K562 treated with DMSO at 1 percent for 24 hours (cell line): ENCODE results near the gene ITGA6. TPM values are rescaled to one million over a fixed set of nuclear protein-coding genes. Genes with fewer than 3 reads are reported as not detected.

Experiments
- total RNA-seq: library from RNA; unstranded; fragments of 300-600 nt; gene quantifications from 2 replicates; pipeline ENCODE4 v1.2.3, GENCODE V29; 2022; ENCODE audit warnings: low read depth; ENCODE audit not compliant: insufficient read depth

The ITGA6 gene
- total RNA-seq = 0.25 TPM in 1 of 2 replicates, not detected in the other

GRCh38 chr2:172427256-172427989 is at the start of gene ITGA6:
Gene ITGA6 (plus strand): TSS chr2:172427586.

Other genes with a start within 250 kb of the ITGA6 start
- 5.6 and 6.3 TPM in 2 replicates for gene PDK1, start 128.5 kb downstream of the ITGA6 start, total RNA-seq